ENCODE results near the gene DNM3.

DNM3 gene

DNA sequence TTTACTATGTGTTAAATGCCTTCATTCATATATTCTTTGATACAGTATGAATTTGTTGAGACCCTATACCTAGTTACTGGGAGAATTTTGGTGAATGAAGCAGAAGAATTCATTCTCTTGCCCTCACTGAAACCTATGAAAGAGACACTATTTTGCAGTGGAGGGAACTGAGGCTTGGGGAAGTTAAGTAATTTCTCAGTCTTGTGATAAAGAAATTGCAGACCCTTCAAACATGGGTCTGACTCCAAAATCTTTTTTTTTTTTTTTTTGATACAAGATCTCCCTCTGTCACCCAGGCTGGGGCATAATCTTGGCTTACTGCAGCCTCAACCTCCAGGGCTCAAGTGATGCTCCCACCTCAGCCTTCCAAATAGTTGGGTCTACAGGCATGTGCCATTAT is 132.1 kb downstream of the DNM3 start:
- no peak for DNase-seq (ENCODE audit: low read depth)

- no peak for DNase-seq (ENCODE audit: low read depth)
Measured at GRCh38 chr1:171981303-171981702, 140.0 kb downstream of the DNM3 start.

- DNase-seq (ENCODE audit: low read depth): peak; percentile 19
Measured at GRCh38 chr1:171983584-171983983, 142.3 kb downstream of the DNM3 start.

DNA sequence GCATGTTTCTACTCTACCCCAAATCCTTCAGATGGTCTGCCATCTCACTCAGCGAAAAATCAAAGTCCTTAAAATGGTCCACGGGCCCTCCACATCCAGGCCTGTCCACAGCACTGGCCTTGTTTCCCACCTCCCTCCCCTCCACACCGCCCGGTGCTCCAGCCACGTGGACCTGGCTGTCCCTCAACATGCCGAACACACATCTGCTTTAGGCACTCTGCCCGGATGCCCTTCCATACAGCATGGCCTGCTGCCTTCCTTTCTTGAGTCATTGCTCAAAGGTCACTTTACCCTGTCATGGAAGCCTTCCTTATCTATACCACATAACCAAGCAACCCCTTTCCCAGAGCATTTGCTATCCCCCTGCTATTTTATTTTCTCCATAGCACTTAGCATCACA is 143.0 kb downstream of the DNM3 start:
- no peak for DNase-seq (ENCODE audit: low read depth)

- peak; percentile 16 for DNase-seq (ENCODE audit: low read depth)
Measured at GRCh38 chr1:171984850-171985485, 143.7 kb downstream of the DNM3 start.

DNA sequence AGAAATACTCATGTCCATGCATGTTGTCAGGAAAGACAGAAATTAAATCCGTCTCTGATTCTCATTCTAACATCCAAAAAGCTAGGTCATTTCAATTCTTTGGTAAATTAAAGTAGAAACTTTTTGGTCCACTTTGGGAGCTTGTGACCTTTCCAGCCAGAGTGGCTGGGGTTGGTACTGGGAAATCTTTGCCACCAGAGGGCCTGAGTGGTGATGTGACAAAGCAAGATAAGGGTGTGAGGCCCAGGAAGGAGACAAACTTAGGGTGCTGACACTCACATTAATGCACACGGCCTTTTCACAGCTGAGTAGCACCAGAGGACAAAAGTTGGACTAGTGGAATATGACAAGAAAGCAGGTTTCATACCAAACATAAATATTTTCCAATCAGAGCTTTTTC is 144.3 kb downstream of the DNM3 start:
- DNase-seq (ENCODE audit: low read depth): no peak

GRCh38 chr1:171988243-171988885 is 147.1 kb downstream of the DNM3 start:
- DNase-seq (ENCODE audit: low read depth): no peak

- DNase-seq (ENCODE audit: low read depth): no peak
Measured at GRCh38 chr1:171990371-171990770, 149.1 kb downstream of the DNM3 start.

DNA sequence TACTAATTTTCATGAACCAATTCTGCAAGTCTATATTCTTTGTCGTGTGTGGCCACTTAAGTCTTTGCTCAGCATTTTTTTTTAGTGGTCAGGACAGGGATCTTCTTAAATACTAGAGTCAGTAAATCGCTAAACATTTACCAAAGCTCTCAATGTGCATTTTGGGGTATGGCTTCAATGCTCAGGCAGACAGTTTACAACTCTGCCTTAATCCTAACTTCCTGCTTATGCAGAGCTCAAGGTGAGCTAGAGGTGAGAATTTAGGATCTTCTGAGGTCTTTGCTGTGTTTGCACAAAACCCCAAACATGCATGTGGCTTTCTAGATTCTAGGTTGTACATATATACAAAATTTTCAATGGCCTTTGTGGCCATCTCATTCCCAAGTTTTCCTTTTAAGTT is 153.0 kb downstream of the DNM3 start:
- no peak for DNase-seq (ENCODE audit: low read depth)

GRCh38 chr1:171995573-171995972 is 154.3 kb downstream of the DNM3 start:
- DNase-seq (ENCODE audit: low read depth): no peak

DNA sequence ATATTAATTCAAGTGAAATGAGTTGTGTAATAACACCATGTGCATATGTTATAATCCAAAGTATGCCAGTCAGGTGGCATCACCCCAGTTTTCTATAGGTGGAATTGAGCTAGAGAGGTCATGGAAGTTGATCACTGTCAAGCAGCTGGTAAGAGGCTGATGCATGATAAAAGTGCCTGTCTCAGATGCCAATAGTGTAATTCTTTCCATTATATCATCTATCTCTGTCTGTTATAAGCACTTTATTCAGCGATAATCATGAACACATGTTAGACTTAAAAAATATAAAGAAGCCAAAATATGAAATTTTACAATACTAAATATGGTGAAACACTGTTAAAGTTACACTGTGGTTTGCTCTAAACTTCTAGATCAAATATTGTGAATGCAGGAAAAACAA is 156.6 kb downstream of the DNM3 start:
- no peak for DNase-seq (ENCODE audit: low read depth)

GRCh38 chr1:171998711-171999110 is 157.4 kb downstream of the DNM3 start:
- DNase-seq (ENCODE audit: low read depth): no peak

- no peak for DNase-seq (ENCODE audit: low read depth)
Measured at GRCh38 chr1:171999756-172000155, 158.5 kb downstream of the DNM3 start.

- DNase-seq (ENCODE audit: low read depth): no peak
Measured at GRCh38 chr1:172001288-172001687, 160.0 kb downstream of the DNM3 start.

GRCh38 chr1:172002725-172003345 is 161.5 kb downstream of the DNM3 start:
- DNase-seq (ENCODE audit: low read depth): peak; percentile 43

- DNase-seq (ENCODE audit: low read depth): no peak
Measured at GRCh38 chr1:172003766-172004530, 162.7 kb downstream of the DNM3 start.

DNA sequence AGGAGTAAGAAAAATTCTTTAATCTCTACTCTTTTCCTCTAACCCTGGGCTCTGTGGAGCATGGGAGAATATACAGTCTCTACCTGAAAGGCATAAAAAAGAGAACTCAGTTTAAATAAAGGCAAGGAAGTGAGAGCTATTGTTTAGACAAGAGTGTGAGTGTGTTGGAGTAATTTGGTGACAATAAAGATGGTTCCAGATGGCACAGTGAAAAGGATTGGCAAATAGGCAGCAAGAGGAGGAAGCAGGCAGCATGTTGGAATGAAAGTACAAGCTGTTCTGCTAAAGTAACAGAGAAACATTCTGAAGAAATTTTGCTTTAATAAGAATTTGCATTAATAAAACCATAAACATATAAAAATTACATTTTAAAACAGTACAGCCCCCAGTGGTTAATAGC is 163.4 kb downstream of the DNM3 start:
- DNase-seq (ENCODE audit: low read depth): no peak

- no peak for DNase-seq (ENCODE audit: low read depth)
Measured at GRCh38 chr1:172005856-172006255, 164.6 kb downstream of the DNM3 start.

- DNase-seq (ENCODE audit: low read depth): no peak
Measured at GRCh38 chr1:172006660-172007059, 165.4 kb downstream of the DNM3 start.

GRCh38 chr1:172018727-172019311 is 177.5 kb downstream of the DNM3 start:
- DNase-seq (ENCODE audit: low read depth): no peak

GRCh38 chr1:172019976-172020375 is 178.7 kb downstream of the DNM3 start:
- no peak for DNase-seq (ENCODE audit: low read depth)

- DNase-seq (ENCODE audit: low read depth): no peak
Measured at GRCh38 chr1:172024516-172024915, 183.2 kb downstream of the DNM3 start.
